Naive B cell (primary cell): ENCODE results near the gene KRTAP10-6. TPM values are rescaled to one million over a fixed set of nuclear protein-coding genes. Genes with fewer than 3 reads are reported as not detected.
"Not testable (repeated sequence)": the region's sequence is repeated elsewhere in the genome, so short reads cannot be mapped to it uniquely, and the experiment has no call there.

ENCODE experiments used
- ATAC-seq, 2 donors: fragments of 150-1000 bp; cut with Tn5 transposase; 2 replicates each; pipeline ENCODE4 v1.10.0; 2021; ENCODE audit warnings: low read depth in 2 of 2, mild to moderate bottlenecking in 2 of 2, moderate library complexity in 2 of 2
- DNase-seq: peaks from one replicate; pipeline ENCODE4 v3.0.0; 2022
- H3K27ac Mint-ChIP-seq, 6 donors: one replicate each; pipeline ENCODE4 v1.8.0; 2020 to 2022; ENCODE audit warnings: mild to moderate bottlenecking in 6 of 6, mixed read lengths in 6 of 6, moderate library complexity in 5 of 6, inconsistent platforms in 2 of 6
- H3K27me3 Mint-ChIP-seq, 3 donors: one replicate each; pipeline ENCODE4 v1.8.0; 2021 to 2022; ENCODE audit warnings: mixed read lengths in 3 of 3, mild to moderate bottlenecking in 1 of 3
- H3K36me3 Mint-ChIP-seq, 2 donors: one replicate each; pipeline ENCODE4 v1.8.0; 2020 to 2022; ENCODE audit warnings: mixed read lengths in 2 of 2, inconsistent platforms in 1 of 2, mild to moderate bottlenecking in 1 of 2
- H3K4me1 Mint-ChIP-seq, 3 donors: one replicate each; pipeline ENCODE4 v1.8.0; 2020 to 2022; ENCODE audit warnings: mixed read lengths in 3 of 3, inconsistent platforms in 1 of 3, mild to moderate bottlenecking in 1 of 3, moderate library complexity in 1 of 3
- H3K4me3 Mint-ChIP-seq, 8 donors: one replicate each; pipeline ENCODE4 v1.8.0; 2020 to 2022; ENCODE audit warnings: mild to moderate bottlenecking in 8 of 8, mixed read lengths in 8 of 8, moderate library complexity in 8 of 8, inconsistent platforms in 2 of 8
- H3K9me3 Mint-ChIP-seq, 7 donors: one replicate each; pipeline ENCODE4 v1.8.0; 2020 to 2022; ENCODE audit warnings: mixed read lengths in 7 of 7, mild to moderate bottlenecking in 5 of 7, inconsistent platforms in 2 of 7, moderate library complexity in 1 of 7
- polyA plus RNA-seq, 6 donors: library from polyadenylated mRNA; unstranded; fragments of 300-500 nt; fragmentation: Illumina TruSeq; gene quantifications; one replicate each; pipeline ENCODE4 v1.2.3, GENCODE V29; 2021; ENCODE audit warnings: low read depth in 6 of 6

The KRTAP10-6 gene, protein sequence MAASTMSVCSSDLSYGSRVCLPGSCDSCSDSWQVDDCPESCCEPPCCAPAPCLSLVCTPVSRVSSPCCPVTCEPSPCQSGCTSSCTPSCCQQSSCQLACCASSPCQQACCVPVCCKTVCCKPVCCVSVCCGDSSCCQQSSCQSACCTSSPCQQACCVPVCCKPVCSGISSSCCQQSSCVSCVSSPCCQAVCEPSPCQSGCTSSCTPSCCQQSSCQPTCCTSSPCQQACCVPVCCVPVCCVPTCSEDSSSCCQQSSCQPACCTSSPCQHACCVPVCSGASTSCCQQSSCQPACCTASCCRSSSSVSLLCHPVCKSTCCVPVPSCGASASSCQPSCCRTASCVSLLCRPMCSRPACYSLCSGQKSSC
- polyA plus RNA-seq, result not detected

DNA sequence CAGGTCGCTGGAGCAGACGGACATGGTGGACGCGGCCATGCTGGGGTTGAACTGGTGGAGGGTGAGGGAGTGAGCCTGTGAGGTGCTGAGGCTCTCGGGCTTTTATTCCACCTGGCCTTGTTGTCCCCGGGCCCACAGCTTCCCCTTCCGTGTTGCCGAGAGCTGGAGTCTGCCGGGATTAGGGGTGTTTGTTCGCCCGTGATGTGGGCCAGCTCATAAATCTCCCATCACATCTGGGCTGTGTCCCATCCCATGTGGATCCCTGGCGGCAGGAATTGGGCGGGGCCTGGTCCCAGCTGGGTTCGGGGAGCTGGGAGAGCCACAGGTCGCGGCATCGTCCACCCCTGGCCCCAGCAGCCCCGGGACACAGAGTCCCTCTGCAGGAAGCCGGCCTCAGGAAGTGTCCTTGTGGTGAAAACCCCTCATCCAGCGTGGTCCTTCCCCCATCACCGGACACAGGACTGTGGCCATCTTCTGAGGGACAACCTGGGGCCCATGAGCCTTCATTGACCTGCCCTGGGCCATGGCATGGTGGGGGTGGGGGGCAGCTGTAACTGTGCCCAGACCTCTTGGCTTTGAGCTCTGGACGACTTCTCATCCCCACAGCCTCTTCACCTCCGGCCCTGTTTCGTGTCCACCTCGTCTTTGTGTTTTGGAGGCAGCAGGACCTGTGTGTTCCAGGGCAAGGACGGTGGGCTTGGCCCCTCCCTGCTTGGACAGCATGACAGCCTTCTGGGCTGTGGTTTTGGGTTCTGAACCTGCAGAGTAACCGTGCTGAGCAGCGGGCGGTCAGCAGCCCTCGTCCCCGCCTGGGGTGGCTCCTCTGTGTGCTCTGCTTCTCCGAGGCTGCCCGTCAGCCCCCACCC is at the start of gene KRTAP10-6:
Gene KRTAP10-6 (minus strand): TSS at position 60 of the 866 bp plus-strand sequence. CDS start 21 bp downstream, at position 39.
- H3K4me3 Mint-ChIP-seq, result no peak within 1 kb of the TSS
- ATAC-seq (no peak), DNase-seq (no peak)
- peaks cover 3 to 38% (median 30%) of the 10 kb centered on the region in 3 donors for H3K27me3 Mint-ChIP-seq
- no peaks in the 10 kb centered on the region for H3K36me3 Mint-ChIP-seq
- no peaks in the 10 kb centered on the region for H3K4me1 Mint-ChIP-seq
- H3K9me3 Mint-ChIP-seq, result peaks cover 0 to 2% (median 0%) of the 10 kb centered on the region in 7 donors
- H3K27ac Mint-ChIP-seq, result no peak within 1 kb of the TSS

- Mint-ChIP-seq H3K27ac (no peak overlapping the region), H3K27me3 (peaks cover 31 to 52% (median 45%) of the 10 kb centered on the region in 3 donors), H3K4me3 (no peak overlapping the region), H3K4me1 (no peaks in the 10 kb centered on the region), H3K36me3 (peaks cover 14 to 37% of the 10 kb centered on the region in 2 donors), H3K9me3 (peaks cover 23 to 60% (median 44%) of the 10 kb centered on the region in 7 donors)
- no peak for ATAC-seq
- no peak for DNase-seq
Measured at GRCh38 chr21:44640761-44641160, 48.5 kb upstream of the KRTAP10-6 start.

DNA sequence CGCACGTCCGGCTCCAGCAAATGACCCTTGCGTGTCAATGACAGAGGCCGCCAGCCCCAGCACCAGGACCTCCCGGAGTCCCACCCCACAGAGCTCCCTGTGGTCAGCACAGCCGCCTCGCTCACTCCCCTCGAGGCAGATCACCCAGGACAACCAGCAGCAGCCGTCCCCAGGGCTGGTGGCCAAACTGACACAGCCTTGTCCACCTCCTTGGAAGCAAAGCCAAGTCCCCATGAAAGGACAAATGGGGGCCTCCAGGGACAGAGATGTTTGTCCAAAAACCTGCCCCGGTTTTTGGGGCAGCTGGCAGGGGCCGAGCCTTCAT is 47.0 kb upstream of the KRTAP10-6 start:
- no peak overlapping the region for H3K4me3 Mint-ChIP-seq

GRCh38 chr21:44638506-44639330 is 46.4 kb upstream of the KRTAP10-6 start:
- H3K4me1 Mint-ChIP-seq, H3K27ac Mint-ChIP-seq, ATAC-seq, H3K4me3 Mint-ChIP-seq, DNase-seq: not testable (repeated sequence)
- Mint-ChIP-seq H3K27me3 (peaks cover 36 to 62% (median 54%) of the 10 kb centered on the region in 3 donors), H3K36me3 (peaks cover 6 to 38% of the 10 kb centered on the region in 2 donors), H3K9me3 (peaks cover 16 to 51% (median 27%) of the 10 kb centered on the region in 7 donors)

More for the DNA sequence above, 47.0 kb upstream of the KRTAP10-6 start:
- peaks cover 6 to 36% of the 10 kb centered on the region in 2 donors for H3K36me3 Mint-ChIP-seq
- ATAC-seq (no peak), DNase-seq (no peak)
- peaks cover 16 to 51% (median 33%) of the 10 kb centered on the region in 7 donors for H3K9me3 Mint-ChIP-seq
- H3K4me1 Mint-ChIP-seq, result no peaks in the 10 kb centered on the region
- no peak overlapping the region for H3K27ac Mint-ChIP-seq
- peaks cover 40 to 58% (median 49%) of the 10 kb centered on the region in 3 donors for H3K27me3 Mint-ChIP-seq

DNA sequence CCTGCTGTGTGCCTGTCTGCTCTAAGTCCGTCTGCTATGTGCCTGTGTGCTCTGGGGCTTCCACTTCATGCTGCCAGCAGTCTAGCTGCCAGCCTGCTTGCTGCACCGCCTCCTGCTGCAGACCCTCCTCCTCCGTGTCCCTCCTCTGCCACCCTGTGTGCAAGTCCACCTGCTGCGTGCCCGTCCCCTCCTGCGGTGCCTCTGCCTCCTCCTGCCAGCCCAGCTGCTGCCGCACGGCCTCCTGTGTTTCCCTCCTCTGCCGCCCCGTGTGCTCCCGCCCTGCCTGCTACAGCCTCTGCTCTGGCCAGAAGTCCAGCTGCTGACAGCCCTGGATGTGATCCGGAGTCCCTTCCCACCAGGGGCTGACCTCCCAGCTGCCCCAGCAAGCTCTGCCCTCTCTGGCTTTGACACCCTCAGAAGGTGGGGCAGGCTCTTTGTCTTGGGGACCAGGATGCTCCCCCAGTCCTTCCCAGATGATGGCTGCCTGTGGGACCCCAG is 45.6 kb upstream of the KRTAP10-6 start:
- ATAC-seq, H3K4me1 Mint-ChIP-seq, DNase-seq, H3K4me3 Mint-ChIP-seq: not testable (repeated sequence)
- peaks cover 14 to 30% of the 10 kb centered on the region in 2 donors for H3K36me3 Mint-ChIP-seq
- peak overlapping the region in 1 of 6 donors; percentile 96 for H3K27ac Mint-ChIP-seq
- H3K27me3 Mint-ChIP-seq, result peaks cover 34 to 62% (median 54%) of the 10 kb centered on the region in 3 donors
- peaks cover 15 to 51% (median 24%) of the 10 kb centered on the region in 7 donors for H3K9me3 Mint-ChIP-seq

- peak within 1 kb of the TSS in 1 of 6 donors; percentile 96 for H3K27ac Mint-ChIP-seq
Measured at GRCh38 chr21:44637018-44637850, 44.9 kb upstream of the KRTAP10-6 start, which contains the start of gene KRTAP10-10. TSS of gene KRTAP10-10 (plus strand) at chr21:44637356. CDS start at chr21:44637418, 62 bp downstream.

GRCh38 chr21:44636209-44637017 is 44.1 kb upstream of the KRTAP10-6 start:
- peaks cover 23 to 26% of the 10 kb centered on the region in 2 donors for H3K36me3 Mint-ChIP-seq
- ATAC-seq (no peak), DNase-seq (no peak)
- H3K9me3 Mint-ChIP-seq, result peaks cover 15 to 51% (median 30%) of the 10 kb centered on the region in 7 donors
- peaks cover 31 to 54% (median 49%) of the 10 kb centered on the region in 3 donors for H3K27me3 Mint-ChIP-seq
- no peak overlapping the region for H3K4me3 Mint-ChIP-seq
- no peaks in the 10 kb centered on the region for H3K4me1 Mint-ChIP-seq
- H3K27ac Mint-ChIP-seq, result no peak overlapping the region

More at GRCh38 chr21:44637018-44637850, 44.9 kb upstream of the KRTAP10-6 start, which contains the start of gene KRTAP10-10:
- Mint-ChIP-seq H3K9me3 (peaks cover 13 to 51% (median 26%) of the 10 kb centered on the region in 7 donors), H3K27me3 (peaks cover 34 to 60% (median 54%) of the 10 kb centered on the region in 3 donors), H3K4me1 (no peaks in the 10 kb centered on the region), H3K4me3 (no peak within 1 kb of the TSS), H3K36me3 (peaks cover 15 to 24% of the 10 kb centered on the region in 2 donors)
- DNase-seq (no peak), ATAC-seq (no peak)

GRCh38 chr21:44632067-44632466 is 39.8 kb upstream of the KRTAP10-6 start:
- ATAC-seq (no peak), DNase-seq (no peak)
- Mint-ChIP-seq H3K27ac (no peak overlapping the region), H3K4me3 (no peak overlapping the region), H3K27me3 (peaks cover 18 to 27% (median 22%) of the 10 kb centered on the region in 3 donors), H3K36me3 (peaks cover 26 to 37% of the 10 kb centered on the region in 2 donors), H3K4me1 (peaks cover 10 to 16% (median 15%) of the 10 kb centered on the region in 3 donors), H3K9me3 (peaks cover 22 to 49% (median 36%) of the 10 kb centered on the region in 7 donors)

- Mint-ChIP-seq H3K27ac (peak overlapping the region in 1 of 6 donors; percentile 72), H3K4me1 (peaks cover 10 to 16% (median 15%) of the 10 kb centered on the region in 3 donors), H3K9me3 (peaks cover 25 to 52% (median 34%) of the 10 kb centered on the region in 7 donors), H3K27me3 (peaks cover 6 to 26% (median 17%) of the 10 kb centered on the region in 3 donors), H3K36me3 (peaks cover 26 to 37% of the 10 kb centered on the region in 2 donors), H3K4me3 (no peak overlapping the region)
- ATAC-seq (no peak), DNase-seq (no peak)
Measured at GRCh38 chr21:44630440-44630839, 38.1 kb upstream of the KRTAP10-6 start.

DNA sequence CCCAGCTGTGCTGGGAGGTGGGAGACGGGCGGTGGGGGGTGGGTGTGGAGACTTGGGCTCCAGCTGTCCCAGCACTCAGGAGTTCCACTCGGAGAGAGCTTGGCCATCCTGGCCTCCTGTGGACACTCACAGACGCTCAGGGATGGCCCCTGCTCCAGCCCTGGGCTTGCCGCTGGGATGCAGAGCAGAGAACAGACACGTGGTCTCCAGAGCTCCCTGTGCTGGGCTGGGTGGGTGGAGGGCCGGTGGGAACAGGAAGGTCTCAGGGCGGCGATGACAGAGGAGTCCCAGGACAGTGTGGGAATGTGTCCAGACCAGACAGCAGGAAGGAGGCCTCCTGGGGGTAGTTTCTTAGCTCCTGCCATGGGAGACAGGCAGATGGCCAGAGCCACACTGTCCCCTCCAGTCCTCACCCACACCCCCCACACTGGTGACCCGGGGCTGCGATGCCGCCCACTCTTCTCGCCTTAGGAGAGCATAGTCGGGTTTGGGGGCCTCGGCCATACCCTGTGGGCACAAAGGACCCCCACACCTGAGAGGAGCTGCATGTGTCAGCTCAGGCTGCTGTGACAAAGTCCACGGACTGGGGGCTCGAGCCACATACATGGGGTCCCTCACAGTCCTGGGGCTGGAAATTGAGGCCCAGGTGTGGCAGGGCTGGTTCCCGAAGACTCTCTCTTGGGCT is 36.5 kb upstream of the KRTAP10-6 start:
- Mint-ChIP-seq H3K27ac (no peak overlapping the region), H3K27me3 (peaks cover 0 to 29% (median 19%) of the 10 kb centered on the region in 3 donors), H3K9me3 (peaks cover 31 to 57% (median 44%) of the 10 kb centered on the region in 7 donors), H3K36me3 (peaks cover 30 to 40% of the 10 kb centered on the region in 2 donors), H3K4me3 (no peak overlapping the region), H3K4me1 (peaks cover 10 to 16% (median 15%) of the 10 kb centered on the region in 3 donors)
- ATAC-seq, result no peak
- DNase-seq, result no peak
